ENCODE measurements around the gene AFAP1L1.

Gene AFAP1L1

DNA sequence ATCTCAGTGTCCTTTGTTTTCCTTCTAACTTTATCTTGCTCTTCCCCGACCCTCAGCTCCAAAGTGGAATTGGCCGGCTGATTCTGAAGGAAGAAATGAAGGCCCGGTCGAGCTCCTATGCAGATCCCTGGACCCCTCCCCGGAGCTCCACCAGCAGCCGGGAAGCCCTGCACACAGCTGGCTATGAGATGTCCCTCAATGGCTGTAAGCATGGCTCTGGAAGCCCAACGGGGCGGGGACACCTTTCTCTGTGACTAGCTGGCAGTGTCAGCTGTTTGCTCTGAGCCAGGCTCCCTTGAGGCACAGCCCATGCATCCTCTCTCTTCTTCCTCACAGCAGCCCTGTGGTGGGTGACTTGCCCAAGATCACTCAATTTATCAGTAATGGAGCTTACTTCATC lies 23.9 kb upstream of the AFAP1L1 start:
- TF ChIP-seq CTCF (IDR thresholded peaks at IDR 0.05; ENCODE audit: low read depth, low read length, missing control alignments): no peak
- no peak for DNase-seq (ENCODE audit: extremely low read depth, low read depth)
- no peak overlapping the region for H3K4me3 ChIP-seq (replicated peaks; ENCODE audit: low read depth, low read length)

- no peak overlapping the region for H3K4me3 ChIP-seq (replicated peaks; ENCODE audit: low read depth, low read length)
- DNase-seq (ENCODE audit: extremely low read depth, low read depth): no peak
- no peak for TF ChIP-seq CTCF (IDR thresholded peaks at IDR 0.05; ENCODE audit: low read depth, low read length, missing control alignments)
Observed at GRCh38 chr5:149251546-149251945, 20.1 kb upstream of the AFAP1L1 start.

- H3K4me3 ChIP-seq (replicated peaks; ENCODE audit: low read depth, low read length): no peak overlapping the region
- TF ChIP-seq CTCF (IDR thresholded peaks at IDR 0.05; ENCODE audit: low read depth, low read length, missing control alignments): no peak
- no peak for DNase-seq (ENCODE audit: extremely low read depth, low read depth)
Observed at GRCh38 chr5:149254506-149254905, 17.2 kb upstream of the AFAP1L1 start.

DNA sequence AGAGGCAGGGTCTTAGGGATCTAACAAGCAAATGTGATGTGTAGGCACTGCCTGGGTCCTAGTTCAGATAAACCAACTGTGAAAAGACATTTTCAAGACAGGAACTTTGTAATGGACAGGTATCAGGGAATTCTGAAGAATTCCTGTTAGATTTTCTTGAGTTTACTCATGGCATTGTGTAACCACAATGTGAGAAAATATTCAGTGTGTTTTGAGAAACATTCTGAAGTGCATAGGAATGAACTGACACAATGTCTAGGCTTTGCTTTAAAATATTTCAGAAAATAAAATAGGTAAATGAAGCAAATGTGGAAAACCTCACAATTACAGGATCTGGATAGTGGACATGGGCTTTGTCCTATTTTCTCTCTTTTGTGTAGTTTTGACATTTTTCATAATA lies 15.2 kb upstream of the AFAP1L1 start:
- TF ChIP-seq CTCF (IDR thresholded peaks at IDR 0.05; ENCODE audit: low read depth, low read length, missing control alignments): no peak
- no peak for DNase-seq (ENCODE audit: extremely low read depth, low read depth)
- H3K4me3 ChIP-seq (replicated peaks; ENCODE audit: low read depth, low read length): no peak overlapping the region

GRCh38 chr5:149257131-149257530 lies 14.5 kb upstream of the AFAP1L1 start:
- DNase-seq (ENCODE audit: extremely low read depth, low read depth): no peak
- H3K4me3 ChIP-seq (replicated peaks; ENCODE audit: low read depth, low read length): no peak overlapping the region
- TF ChIP-seq CTCF (IDR thresholded peaks at IDR 0.05; ENCODE audit: low read depth, low read length, missing control alignments): no peak

- no peak overlapping the region for H3K4me3 ChIP-seq (replicated peaks; ENCODE audit: low read depth, low read length)
- no peak for DNase-seq (ENCODE audit: extremely low read depth, low read depth)
- no peak for TF ChIP-seq CTCF (IDR thresholded peaks at IDR 0.05; ENCODE audit: low read depth, low read length, missing control alignments)
Observed at GRCh38 chr5:149257889-149258705, 13.6 kb upstream of the AFAP1L1 start.

GRCh38 chr5:149260761-149261160 lies 10.9 kb upstream of the AFAP1L1 start:
- no peak for TF ChIP-seq CTCF (IDR thresholded peaks at IDR 0.05; ENCODE audit: low read depth, low read length, missing control alignments)
- no peak for DNase-seq (ENCODE audit: extremely low read depth, low read depth)
- no peak overlapping the region for H3K4me3 ChIP-seq (replicated peaks; ENCODE audit: low read depth, low read length)

Data from HFF-Myc (cell line).